Mammary epithelial cell (primary cell): Measurements from ENCODE around the gene TAGLN.

Experiments
- CTCF ChIP-seq, 2 donors: IDR thresholded peaks in 1 of 2; conservative IDR thresholded peaks in 1 of 2; 2 replicates each; pipeline ENCODE4 v1.5.1; 2011 to 2012; ENCODE audit warnings: inconsistent platforms in 2 of 2, low read length in 2 of 2, mild to moderate bottlenecking in 2 of 2, control low read depth in 1 of 2, low read depth in 1 of 2; ENCODE audit not compliant: insufficient read depth in 1 of 2; ENCODE audit errors: extremely low read depth in 1 of 2
- EZH2 ChIP-seq: IDR thresholded peaks from 2 replicates; pipeline ENCODE4 v1.6.1; 2012; ENCODE audit warnings: low read length, inconsistent platforms, borderline replicate concordance

- TF ChIP-seq CTCF (conservative IDR thresholded peaks at IDR 0.05 in 1 of 2, IDR thresholded peaks at IDR 0.05 in 1 of 2; ENCODE audit: extremely low read depth in 1 of 2, insufficient read depth in 1 of 2, low read depth in 1 of 2, low read length in 2 of 2) (no peak), EZH2 (no peak)
Measured at GRCh38 chr11:117229931-117230285, 30.7 kb downstream of the TAGLN start.
